HCT116 (cell line): ENCODE results near the gene EML4. TPM values are rescaled to one million over a fixed set of nuclear protein-coding genes. Genes with fewer than 3 reads are reported as not detected.

Source experiments
- ATAC-seq: fragments of 200-7000 bp; cut with Tn5 transposase; 2 replicates; pipeline ENCODE4 v1.9.1; 2020; ENCODE audit warnings: mild to moderate bottlenecking, moderate library complexity
- BruUV-seq: library from RNA; stranded (reverse); fragments of 400-500 nt; replicated peaks from 2 replicates; lab custom pipeline; 2021; lab: Mats Ljungman, UMichigan
- CTCF ChIA-PET: fragments of 300-600 bp; sonication (Branson Sonifier 250); formaldehyde crosslinking; loops from one replicate; lab custom pipeline; 2021; ENCODE audit warnings: antibody characterized with exemption; lab: Charles Lee
- POLR2A ChIA-PET: fragments of 300-600, 350-600 bp; sonication (Branson Sonifier 250); formaldehyde crosslinking; loops from one replicate; lab custom pipeline; 2021; ENCODE audit warnings: antibody characterized with exemption; lab: Charles Lee
- RAD21 ChIA-PET, 2 experiments: fragments of 300-600 bp; sonication (Branson Sonifier 250); formaldehyde crosslinking; loops; one replicate each; lab custom pipeline; 2023; ENCODE audit warnings: low total read pairs in 2 of 2; ENCODE audit not compliant: uncharacterized antibody in 2 of 2, unreplicated experiment in 2 of 2, low non-redundant PET in 1 of 2; lab: Charles Lee
- DNase-seq: peaks from one replicate; pipeline ENCODE4 v3.0.0-alpha.2; 2010; ENCODE audit warnings: low read depth, low spot score
- H2AFZ ChIP-seq: fragments of 200-600 bp; shearing (Covaris generic), sonication (generic); 2 replicates; pipeline ENCODE4 v1.6.1; 2017; ENCODE audit warnings: low read depth, mixed run types, mixed read lengths, antibody characterized with exemption, low read length; ENCODE audit not compliant: poor library complexity, severe bottlenecking
- H3K27ac ChIP-seq: 2 replicates; pipeline ENCODE4 v1.5.1; 2012; ENCODE audit warnings: low read depth, low read length
- H3K27me3 ChIP-seq: fragments of 200-600 bp; sonication (generic); 2 replicates; pipeline ENCODE4 v1.6.1; 2016; ENCODE audit warnings: mixed run types, low read length, mixed read lengths; ENCODE audit not compliant: insufficient read depth
- H3K36me3 ChIP-seq, 2 experiments: fragments of 200-500 bp in 1 of 2; fragments of 200-600 bp in 1 of 2; sonication (Bioruptor generic) in 1 of 2; sonication (generic) in 1 of 2; 2 replicates each; pipeline versions ENCODE4 v1.5.1 to v1.6.1; 2014 to 2016; ENCODE audit warnings: low read length in 2 of 2, inconsistent platforms in 1 of 2, mixed read lengths in 1 of 2, mixed run types in 1 of 2; ENCODE audit not compliant: insufficient read depth in 2 of 2, control insufficient read depth in 1 of 2
- H3K4me1 ChIP-seq, 2 experiments: fragments of 200-600 bp in 1 of 2; sonication (generic) in 1 of 2; 2 replicates each; pipeline versions ENCODE4 v1.5.1 to v1.6.1; 2012 to 2017; ENCODE audit warnings: low read length in 2 of 2, inconsistent platforms in 1 of 2, mild to moderate bottlenecking in 1 of 2, mixed read lengths in 1 of 2, mixed run types in 1 of 2, moderate library complexity in 1 of 2; ENCODE audit not compliant: insufficient read depth in 2 of 2, control insufficient read depth in 1 of 2
- H3K4me2 ChIP-seq: fragments of 200-600 bp; sonication (generic); 2 replicates; pipeline ENCODE4 v1.6.1; 2017; ENCODE audit warnings: mixed run types, low read length, mixed read lengths
- H3K4me3 ChIP-seq, 2 experiments: fragments of 200-600 bp in 1 of 2; sonication (generic) in 1 of 2; replicated peaks in 1 of 2; 2 replicates each; pipeline ENCODE4 v1.5.1; 2011 to 2016; ENCODE audit warnings: low read length in 2 of 2, control low read depth in 1 of 2, low read depth in 1 of 2, mild to moderate bottlenecking in 1 of 2, mixed read lengths in 1 of 2, mixed run types in 1 of 2
- H3K79me2 ChIP-seq: fragments of 200-600 bp; sonication (generic); 2 replicates; pipeline ENCODE4 v1.6.1; 2017; ENCODE audit warnings: mild to moderate bottlenecking, mixed run types, low read length, moderate library complexity, mixed read lengths; ENCODE audit not compliant: insufficient read depth
- H3K9ac ChIP-seq: fragments of 200-600 bp; sonication (generic); 2 replicates; pipeline ENCODE4 v1.6.1; 2016; ENCODE audit warnings: low read length, mixed read lengths
- H3K9me2 ChIP-seq: fragments of 200-600 bp; sonication (generic), shearing (Covaris generic); 2 replicates; pipeline ENCODE4 v1.6.1; 2017; ENCODE audit warnings: mixed run types, mild to moderate bottlenecking, moderate library complexity; ENCODE audit not compliant: insufficient read depth
- H3K9me3 ChIP-seq, 2 experiments: fragments of 200-500 bp in 1 of 2; fragments of 200-600 bp in 1 of 2; sonication (Bioruptor generic) in 1 of 2; sonication (generic) in 1 of 2; 2 replicates each; pipeline ENCODE4 v1.6.1; 2014 to 2017; ENCODE audit warnings: low read length in 2 of 2, mixed read lengths in 2 of 2, inconsistent platforms in 1 of 2, low read depth in 1 of 2, mild to moderate bottlenecking in 1 of 2, mixed run types in 1 of 2, moderate library complexity in 1 of 2; ENCODE audit not compliant: control insufficient read depth in 1 of 2, insufficient read depth in 1 of 2
- H4K20me1 ChIP-seq: fragments of 200-600 bp; sonication (generic), shearing (Covaris generic); 2 replicates; pipeline ENCODE4 v1.6.1; 2017; ENCODE audit warnings: mixed run types, mild to moderate bottlenecking, moderate library complexity; ENCODE audit not compliant: insufficient read depth
- CEBPB ChIP-seq: IDR thresholded peaks from 2 replicates; pipeline ENCODE4 v1.6.1; 2012; ENCODE audit warnings: low read depth
- ELF1 ChIP-seq: IDR thresholded peaks from 2 replicates; pipeline ENCODE4 v1.6.1; 2012; ENCODE audit warnings: low read depth, borderline replicate concordance
- EZH2phosphoT487 ChIP-seq: fragments of 200-600 bp; IDR thresholded peaks from 2 replicates; pipeline ENCODE4 v1.6.1; 2018; ENCODE audit warnings: antibody characterized with exemption, borderline replicate concordance
- FOSL1 ChIP-seq: IDR thresholded peaks from 2 replicates; pipeline ENCODE4 v1.6.1; 2012; ENCODE audit warnings: low read depth
- JUND ChIP-seq: IDR thresholded peaks from 2 replicates; pipeline ENCODE4 v1.6.1; 2012
- POLR2A ChIP-seq: IDR thresholded peaks from 2 replicates; pipeline ENCODE4 v1.7.0; 2011; ENCODE audit warnings: borderline replicate concordance; ENCODE audit not compliant: insufficient read depth, insufficient read length; ENCODE audit errors: extremely low read depth
- POLR2AphosphoS5 ChIP-seq: IDR thresholded peaks from 2 replicates; pipeline ENCODE4 v1.6.1; 2011; ENCODE audit warnings: mild to moderate bottlenecking, low read depth, low read length, moderate library complexity
- RAD21 ChIP-seq: IDR thresholded peaks from 2 replicates; pipeline ENCODE4 v1.6.1; 2012; ENCODE audit warnings: low read depth, mild to moderate bottlenecking
- SP1 ChIP-seq: IDR thresholded peaks from 2 replicates; pipeline ENCODE4 v1.6.1; 2012; ENCODE audit warnings: low read depth
- SRF ChIP-seq: IDR thresholded peaks from 2 replicates; pipeline ENCODE4 v1.6.1; 2012; ENCODE audit warnings: low read depth
- TCF7L2 ChIP-seq: IDR thresholded peaks from 2 replicates; pipeline ENCODE4 v1.7.0; 2011; ENCODE audit warnings: borderline replicate concordance, inconsistent platforms; ENCODE audit not compliant: insufficient read depth, insufficient read length; ENCODE audit errors: extremely low read depth
- ZFX ChIP-seq: fragments of 450-650 bp; IDR thresholded peaks from 2 replicates; pipeline ENCODE4 v1.6.1; 2017
- intact Hi-C: fragments of 100-400 bp; cut with micrococcal nuclease; formaldehyde crosslinking; loops from 2 replicates; pipeline ENCODE4 v1.10.0; 2022
- total RNA-seq: library from RNA; stranded (reverse); gene quantifications from one replicate; pipeline ENCODE4 v1.2.1, GENCODE V29; 2021; ENCODE audit not compliant: unreplicated experiment
- TF ChIP-seq, protein P1 (sequence below): IDR thresholded peaks from 2 replicates; pipeline ENCODE4 v1.6.1; 2012
- TF ChIP-seq, protein P2 (sequence below): IDR thresholded peaks from 2 replicates; pipeline ENCODE4 v1.6.1; 2012
- TF ChIP-seq, protein P3 (sequence below): IDR thresholded peaks from 2 replicates; pipeline ENCODE4 v1.6.1; 2011; ENCODE audit warnings: mild to moderate bottlenecking, low read length, moderate library complexity; ENCODE audit not compliant: insufficient replicate concordance; ENCODE audit errors: extremely low read depth
- TF ChIP-seq, protein P4 (sequence below), 3 experiments: fragments of 200-600 bp in 1 of 3; sonication (generic) in 1 of 3; IDR thresholded peaks in 2 of 3; conservative IDR thresholded peaks in 1 of 3; 2 replicates each; pipeline ENCODE4 v1.5.1; 2012 to 2017; ENCODE audit warnings: low read depth in 2 of 3, low read length in 2 of 3, antibody characterized with exemption in 1 of 3, borderline replicate concordance in 1 of 3, control low read depth in 1 of 3, mild to moderate bottlenecking in 1 of 3, mixed read lengths in 1 of 3, mixed run types in 1 of 3, moderate library complexity in 1 of 3; ENCODE audit not compliant: insufficient read depth in 1 of 3
- TF ChIP-seq, protein P5 (sequence below): IDR thresholded peaks from 2 replicates; pipeline ENCODE4 v1.6.1; 2012; ENCODE audit warnings: low read depth

The EML4 gene
- total RNA-seq, 1 experiment from 2014 or later, result 53.5 TPM

DNA sequence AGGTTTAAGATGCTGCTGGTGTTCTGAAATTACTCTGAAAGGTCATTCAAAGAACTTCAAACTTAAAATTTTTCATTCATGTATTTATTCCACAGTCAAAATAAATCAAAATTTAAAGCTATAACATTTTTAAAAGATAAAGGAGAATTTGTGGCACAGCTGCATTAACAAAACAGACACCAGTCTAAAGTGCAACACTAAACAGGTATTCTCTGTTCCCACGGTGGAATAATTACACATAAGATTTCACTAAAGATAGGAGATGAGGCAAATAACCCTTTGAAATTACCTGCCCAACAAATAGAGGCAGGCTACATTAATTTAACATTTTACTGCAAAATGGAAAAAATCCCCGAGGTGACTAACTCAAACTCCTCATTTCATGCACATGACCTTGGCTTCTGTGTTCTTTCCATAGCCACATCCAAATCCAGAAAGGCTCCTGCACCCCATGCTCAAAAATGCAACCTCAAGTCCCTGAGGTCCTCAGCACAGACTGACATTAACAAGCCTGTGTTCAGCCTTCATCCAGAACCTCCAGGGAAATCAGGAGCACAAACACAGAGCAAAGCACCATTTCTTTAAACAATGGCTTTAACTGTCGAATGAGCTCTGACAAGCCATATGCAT, 181.4 kb downstream of the EML4 start:
- no peak overlapping the region for H2AFZ ChIP-seq
- no peak overlapping the region for H3K4me3 ChIP-seq
- no peaks in the 10 kb centered on the region for H4K20me1 ChIP-seq
- POLR2A ChIA-PET, result no interaction called here
- H3K9me2 ChIP-seq, result no peaks in the 10 kb centered on the region
- no peak overlapping the region for H3K4me2 ChIP-seq
- DNase-seq (no peak), ATAC-seq (no peak)
- TF ChIP-seq RAD21 (no peak), SRF (no peak), SP1 (no peak), POLR2A (no peak), ZFX (no peak), POLR2AphosphoS5 (no peak), ELF1 (no peak), JUND (no peak), TCF7L2 (no peak), EZH2phosphoT487 (no peak), FOSL1 (no peak), CEBPB (no peak)
- TF ChIP-seq, protein P1, sequence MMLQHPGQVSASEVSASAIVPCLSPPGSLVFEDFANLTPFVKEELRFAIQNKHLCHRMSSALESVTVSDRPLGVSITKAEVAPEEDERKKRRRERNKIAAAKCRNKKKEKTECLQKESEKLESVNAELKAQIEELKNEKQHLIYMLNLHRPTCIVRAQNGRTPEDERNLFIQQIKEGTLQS, result no peak
- TF ChIP-seq, protein P2, sequence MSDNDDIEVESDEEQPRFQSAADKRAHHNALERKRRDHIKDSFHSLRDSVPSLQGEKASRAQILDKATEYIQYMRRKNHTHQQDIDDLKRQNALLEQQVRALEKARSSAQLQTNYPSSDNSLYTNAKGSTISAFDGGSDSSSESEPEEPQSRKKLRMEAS, result no peak
- TF ChIP-seq, protein P3, sequence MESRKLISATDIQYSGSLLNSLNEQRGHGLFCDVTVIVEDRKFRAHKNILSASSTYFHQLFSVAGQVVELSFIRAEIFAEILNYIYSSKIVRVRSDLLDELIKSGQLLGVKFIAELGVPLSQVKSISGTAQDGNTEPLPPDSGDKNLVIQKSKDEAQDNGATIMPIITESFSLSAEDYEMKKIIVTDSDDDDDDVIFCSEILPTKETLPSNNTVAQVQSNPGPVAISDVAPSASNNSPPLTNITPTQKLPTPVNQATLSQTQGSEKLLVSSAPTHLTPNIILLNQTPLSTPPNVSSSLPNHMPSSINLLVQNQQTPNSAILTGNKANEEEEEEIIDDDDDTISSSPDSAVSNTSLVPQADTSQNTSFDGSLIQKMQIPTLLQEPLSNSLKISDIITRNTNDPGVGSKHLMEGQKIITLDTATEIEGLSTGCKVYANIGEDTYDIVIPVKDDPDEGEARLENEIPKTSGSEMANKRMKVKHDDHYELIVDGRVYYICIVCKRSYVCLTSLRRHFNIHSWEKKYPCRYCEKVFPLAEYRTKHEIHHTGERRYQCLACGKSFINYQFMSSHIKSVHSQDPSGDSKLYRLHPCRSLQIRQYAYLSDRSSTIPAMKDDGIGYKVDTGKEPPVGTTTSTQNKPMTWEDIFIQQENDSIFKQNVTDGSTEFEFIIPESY, result no peak
- TF ChIP-seq, protein P4, sequence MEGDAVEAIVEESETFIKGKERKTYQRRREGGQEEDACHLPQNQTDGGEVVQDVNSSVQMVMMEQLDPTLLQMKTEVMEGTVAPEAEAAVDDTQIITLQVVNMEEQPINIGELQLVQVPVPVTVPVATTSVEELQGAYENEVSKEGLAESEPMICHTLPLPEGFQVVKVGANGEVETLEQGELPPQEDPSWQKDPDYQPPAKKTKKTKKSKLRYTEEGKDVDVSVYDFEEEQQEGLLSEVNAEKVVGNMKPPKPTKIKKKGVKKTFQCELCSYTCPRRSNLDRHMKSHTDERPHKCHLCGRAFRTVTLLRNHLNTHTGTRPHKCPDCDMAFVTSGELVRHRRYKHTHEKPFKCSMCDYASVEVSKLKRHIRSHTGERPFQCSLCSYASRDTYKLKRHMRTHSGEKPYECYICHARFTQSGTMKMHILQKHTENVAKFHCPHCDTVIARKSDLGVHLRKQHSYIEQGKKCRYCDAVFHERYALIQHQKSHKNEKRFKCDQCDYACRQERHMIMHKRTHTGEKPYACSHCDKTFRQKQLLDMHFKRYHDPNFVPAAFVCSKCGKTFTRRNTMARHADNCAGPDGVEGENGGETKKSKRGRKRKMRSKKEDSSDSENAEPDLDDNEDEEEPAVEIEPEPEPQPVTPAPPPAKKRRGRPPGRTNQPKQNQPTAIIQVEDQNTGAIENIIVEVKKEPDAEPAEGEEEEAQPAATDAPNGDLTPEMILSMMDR (IDR thresholded peaks at IDR 0.05 in 2 of 3, conservative IDR thresholded peaks at IDR 0.05 in 1 of 3; ENCODE audit: borderline replicate concordance in 1 of 3, insufficient read depth in 1 of 3, low read depth in 2 of 3, low read length in 2 of 3), result no peak
- TF ChIP-seq, protein P5, sequence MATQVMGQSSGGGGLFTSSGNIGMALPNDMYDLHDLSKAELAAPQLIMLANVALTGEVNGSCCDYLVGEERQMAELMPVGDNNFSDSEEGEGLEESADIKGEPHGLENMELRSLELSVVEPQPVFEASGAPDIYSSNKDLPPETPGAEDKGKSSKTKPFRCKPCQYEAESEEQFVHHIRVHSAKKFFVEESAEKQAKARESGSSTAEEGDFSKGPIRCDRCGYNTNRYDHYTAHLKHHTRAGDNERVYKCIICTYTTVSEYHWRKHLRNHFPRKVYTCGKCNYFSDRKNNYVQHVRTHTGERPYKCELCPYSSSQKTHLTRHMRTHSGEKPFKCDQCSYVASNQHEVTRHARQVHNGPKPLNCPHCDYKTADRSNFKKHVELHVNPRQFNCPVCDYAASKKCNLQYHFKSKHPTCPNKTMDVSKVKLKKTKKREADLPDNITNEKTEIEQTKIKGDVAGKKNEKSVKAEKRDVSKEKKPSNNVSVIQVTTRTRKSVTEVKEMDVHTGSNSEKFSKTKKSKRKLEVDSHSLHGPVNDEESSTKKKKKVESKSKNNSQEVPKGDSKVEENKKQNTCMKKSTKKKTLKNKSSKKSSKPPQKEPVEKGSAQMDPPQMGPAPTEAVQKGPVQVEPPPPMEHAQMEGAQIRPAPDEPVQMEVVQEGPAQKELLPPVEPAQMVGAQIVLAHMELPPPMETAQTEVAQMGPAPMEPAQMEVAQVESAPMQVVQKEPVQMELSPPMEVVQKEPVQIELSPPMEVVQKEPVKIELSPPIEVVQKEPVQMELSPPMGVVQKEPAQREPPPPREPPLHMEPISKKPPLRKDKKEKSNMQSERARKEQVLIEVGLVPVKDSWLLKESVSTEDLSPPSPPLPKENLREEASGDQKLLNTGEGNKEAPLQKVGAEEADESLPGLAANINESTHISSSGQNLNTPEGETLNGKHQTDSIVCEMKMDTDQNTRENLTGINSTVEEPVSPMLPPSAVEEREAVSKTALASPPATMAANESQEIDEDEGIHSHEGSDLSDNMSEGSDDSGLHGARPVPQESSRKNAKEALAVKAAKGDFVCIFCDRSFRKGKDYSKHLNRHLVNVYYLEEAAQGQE, result no peak
- H3K9ac ChIP-seq, result no peak overlapping the region
- intact Hi-C loops, result no loop called here
- H3K27ac ChIP-seq, result no peak overlapping the region
- H3K27me3 ChIP-seq, result no peaks in the 10 kb centered on the region
- no peaks in the 10 kb centered on the region for H3K36me3 ChIP-seq
- CTCF ChIA-PET, result no interaction called here
- RAD21 ChIA-PET, result no interaction called here
- TSS peak; percentile 46 for BruUV-seq
- H3K9me3 ChIP-seq, result no peaks in the 10 kb centered on the region
- peaks cover 87% of the 10 kb centered on the region for H3K79me2 ChIP-seq
- no peaks in the 10 kb centered on the region for H3K4me1 ChIP-seq
